Liver (tissue), 2 donors: Measurements from ENCODE around the gene RHPN2.

Experiments
- GABPA ChIP-seq, 2 donors: IDR thresholded peaks in 1 of 2; conservative IDR thresholded peaks in 1 of 2; 2 replicates each; pipeline ENCODE4 v1.6.1; 2016; ENCODE audit warnings: antibody characterized with exemption in 2 of 2, mild to moderate bottlenecking in 1 of 2, moderate library complexity in 1 of 2
- HNF4A ChIP-seq, 2 donors: conservative IDR thresholded peaks; 2 replicates each; pipeline ENCODE4 v1.6.1; 2016; ENCODE audit warnings: antibody characterized with exemption in 2 of 2, mild to moderate bottlenecking in 2 of 2
- NR2F2 ChIP-seq: IDR thresholded peaks from 2 replicates; pipeline ENCODE4 v1.6.1; 2016; ENCODE audit warnings: antibody characterized with exemption
- donor health status: healthy.

- TF ChIP-seq HNF4A (conservative IDR thresholded peaks at IDR 0.05) (no peak), GABPA (IDR thresholded peaks at IDR 0.05 in 1 of 2, conservative IDR thresholded peaks at IDR 0.05 in 1 of 2) (no peak), NR2F2 (no peak)
Observed at GRCh38 chr19:33008738-33009137, 56.0 kb downstream of the RHPN2 start.
